ENCODE data around the gene APEX1. TPM values are rescaled to one million over a fixed set of nuclear protein-coding genes. Genes with fewer than 3 reads are reported as not detected.

APEX1 gene
- total and polyA plus RNA-seq, 2 of the 8 experiments (the other 6 are each of a cell fraction or from before 2014, with no cell fraction given) = 384 to 700 TPM

- TF ChIP-seq, protein P1, sequence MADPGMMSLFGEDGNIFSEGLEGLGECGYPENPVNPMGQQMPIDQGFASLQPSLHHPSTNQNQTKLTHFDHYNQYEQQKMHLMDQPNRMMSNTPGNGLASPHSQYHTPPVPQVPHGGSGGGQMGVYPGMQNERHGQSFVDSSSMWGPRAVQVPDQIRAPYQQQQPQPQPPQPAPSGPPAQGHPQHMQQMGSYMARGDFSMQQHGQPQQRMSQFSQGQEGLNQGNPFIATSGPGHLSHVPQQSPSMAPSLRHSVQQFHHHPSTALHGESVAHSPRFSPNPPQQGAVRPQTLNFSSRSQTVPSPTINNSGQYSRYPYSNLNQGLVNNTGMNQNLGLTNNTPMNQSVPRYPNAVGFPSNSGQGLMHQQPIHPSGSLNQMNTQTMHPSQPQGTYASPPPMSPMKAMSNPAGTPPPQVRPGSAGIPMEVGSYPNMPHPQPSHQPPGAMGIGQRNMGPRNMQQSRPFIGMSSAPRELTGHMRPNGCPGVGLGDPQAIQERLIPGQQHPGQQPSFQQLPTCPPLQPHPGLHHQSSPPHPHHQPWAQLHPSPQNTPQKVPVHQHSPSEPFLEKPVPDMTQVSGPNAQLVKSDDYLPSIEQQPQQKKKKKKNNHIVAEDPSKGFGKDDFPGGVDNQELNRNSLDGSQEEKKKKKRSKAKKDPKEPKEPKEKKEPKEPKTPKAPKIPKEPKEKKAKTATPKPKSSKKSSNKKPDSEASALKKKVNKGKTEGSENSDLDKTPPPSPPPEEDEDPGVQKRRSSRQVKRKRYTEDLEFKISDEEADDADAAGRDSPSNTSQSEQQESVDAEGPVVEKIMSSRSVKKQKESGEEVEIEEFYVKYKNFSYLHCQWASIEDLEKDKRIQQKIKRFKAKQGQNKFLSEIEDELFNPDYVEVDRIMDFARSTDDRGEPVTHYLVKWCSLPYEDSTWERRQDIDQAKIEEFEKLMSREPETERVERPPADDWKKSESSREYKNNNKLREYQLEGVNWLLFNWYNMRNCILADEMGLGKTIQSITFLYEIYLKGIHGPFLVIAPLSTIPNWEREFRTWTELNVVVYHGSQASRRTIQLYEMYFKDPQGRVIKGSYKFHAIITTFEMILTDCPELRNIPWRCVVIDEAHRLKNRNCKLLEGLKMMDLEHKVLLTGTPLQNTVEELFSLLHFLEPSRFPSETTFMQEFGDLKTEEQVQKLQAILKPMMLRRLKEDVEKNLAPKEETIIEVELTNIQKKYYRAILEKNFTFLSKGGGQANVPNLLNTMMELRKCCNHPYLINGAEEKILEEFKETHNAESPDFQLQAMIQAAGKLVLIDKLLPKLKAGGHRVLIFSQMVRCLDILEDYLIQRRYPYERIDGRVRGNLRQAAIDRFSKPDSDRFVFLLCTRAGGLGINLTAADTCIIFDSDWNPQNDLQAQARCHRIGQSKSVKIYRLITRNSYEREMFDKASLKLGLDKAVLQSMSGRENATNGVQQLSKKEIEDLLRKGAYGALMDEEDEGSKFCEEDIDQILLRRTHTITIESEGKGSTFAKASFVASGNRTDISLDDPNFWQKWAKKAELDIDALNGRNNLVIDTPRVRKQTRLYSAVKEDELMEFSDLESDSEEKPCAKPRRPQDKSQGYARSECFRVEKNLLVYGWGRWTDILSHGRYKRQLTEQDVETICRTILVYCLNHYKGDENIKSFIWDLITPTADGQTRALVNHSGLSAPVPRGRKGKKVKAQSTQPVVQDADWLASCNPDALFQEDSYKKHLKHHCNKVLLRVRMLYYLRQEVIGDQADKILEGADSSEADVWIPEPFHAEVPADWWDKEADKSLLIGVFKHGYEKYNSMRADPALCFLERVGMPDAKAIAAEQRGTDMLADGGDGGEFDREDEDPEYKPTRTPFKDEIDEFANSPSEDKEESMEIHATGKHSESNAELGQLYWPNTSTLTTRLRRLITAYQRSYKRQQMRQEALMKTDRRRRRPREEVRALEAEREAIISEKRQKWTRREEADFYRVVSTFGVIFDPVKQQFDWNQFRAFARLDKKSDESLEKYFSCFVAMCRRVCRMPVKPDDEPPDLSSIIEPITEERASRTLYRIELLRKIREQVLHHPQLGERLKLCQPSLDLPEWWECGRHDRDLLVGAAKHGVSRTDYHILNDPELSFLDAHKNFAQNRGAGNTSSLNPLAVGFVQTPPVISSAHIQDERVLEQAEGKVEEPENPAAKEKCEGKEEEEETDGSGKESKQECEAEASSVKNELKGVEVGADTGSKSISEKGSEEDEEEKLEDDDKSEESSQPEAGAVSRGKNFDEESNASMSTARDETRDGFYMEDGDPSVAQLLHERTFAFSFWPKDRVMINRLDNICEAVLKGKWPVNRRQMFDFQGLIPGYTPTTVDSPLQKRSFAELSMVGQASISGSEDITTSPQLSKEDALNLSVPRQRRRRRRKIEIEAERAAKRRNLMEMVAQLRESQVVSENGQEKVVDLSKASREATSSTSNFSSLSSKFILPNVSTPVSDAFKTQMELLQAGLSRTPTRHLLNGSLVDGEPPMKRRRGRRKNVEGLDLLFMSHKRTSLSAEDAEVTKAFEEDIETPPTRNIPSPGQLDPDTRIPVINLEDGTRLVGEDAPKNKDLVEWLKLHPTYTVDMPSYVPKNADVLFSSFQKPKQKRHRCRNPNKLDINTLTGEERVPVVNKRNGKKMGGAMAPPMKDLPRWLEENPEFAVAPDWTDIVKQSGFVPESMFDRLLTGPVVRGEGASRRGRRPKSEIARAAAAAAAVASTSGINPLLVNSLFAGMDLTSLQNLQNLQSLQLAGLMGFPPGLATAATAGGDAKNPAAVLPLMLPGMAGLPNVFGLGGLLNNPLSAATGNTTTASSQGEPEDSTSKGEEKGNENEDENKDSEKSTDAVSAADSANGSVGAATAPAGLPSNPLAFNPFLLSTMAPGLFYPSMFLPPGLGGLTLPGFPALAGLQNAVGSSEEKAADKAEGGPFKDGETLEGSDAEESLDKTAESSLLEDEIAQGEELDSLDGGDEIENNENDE (IDR thresholded peaks at IDR 0.05; ENCODE audit: insufficient replicate concordance, low read length) = no peak
- no peak for TF ChIP-seq RFX5 (IDR thresholded peaks at IDR 0.05; ENCODE audit: borderline replicate concordance, low read depth, low read length)
- no peak for TF ChIP-seq SIRT6 (IDR thresholded peaks at IDR 0.05; ENCODE audit: low read length)
- TF ChIP-seq BACH1 (IDR thresholded peaks at IDR 0.05; ENCODE audit: low read length) = no peak
- no peak for TF ChIP-seq NRF1 (IDR thresholded peaks at IDR 0.05; ENCODE audit: low read depth, low read length)
- TF ChIP-seq CREB1 (IDR thresholded peaks at IDR 0.05) = no peak
- TF ChIP-seq PHF8 (conservative IDR thresholded peaks at IDR 0.05; ENCODE audit: low read depth, low read length) = no peak
- no peak for TF ChIP-seq E2F6 (IDR thresholded peaks at IDR 0.05)
- no peak for TF ChIP-seq JUND (IDR thresholded peaks at IDR 0.05; ENCODE audit: low read length)
- no peak for TF ChIP-seq POLR2A (IDR thresholded peaks at IDR 0.05; ENCODE audit: control extremely low read depth in 1 of 2, low read depth in 2 of 2, low read length in 2 of 2)
- no peak for TF ChIP-seq BCL11A (IDR thresholded peaks at IDR 0.05; ENCODE audit: low read depth in 2 of 2, low read length in 2 of 2)
- TF ChIP-seq CTBP2 (IDR thresholded peaks at IDR 0.05; ENCODE audit: borderline replicate concordance, insufficient read depth, insufficient read length, low read length) = no peak
- TF ChIP-seq GABPA (IDR thresholded peaks at IDR 0.05; ENCODE audit: borderline replicate concordance, insufficient read depth, low read length) = no peak
These were observed 38.8 kb upstream of the APEX1 start (continued) for GRCh38 chr14:20416223-20416622.
